DND-41 (cell line): Measurements from ENCODE around the gene DDO.

Source experiments
- ATAC-seq: fragments of 200-7000 bp; cut with Tn5 transposase; 3 replicates; pipeline ENCODE4 v1.9.1; 2021; ENCODE audit warnings: low read depth; ENCODE audit not compliant: insufficient read depth
- DNase-seq: peaks from one replicate; pipeline ENCODE4 v3.0.0-alpha.2; 2020
- H2AFZ ChIP-seq: 2 replicates; pipeline ENCODE4 v1.6.0; 2012; ENCODE audit warnings: low read depth, low read length
- H3K27ac ChIP-seq: 2 replicates; pipeline ENCODE4 v1.5.1; 2012; ENCODE audit warnings: low read length, inconsistent platforms
- H3K27me3 ChIP-seq: fragments of 200-600 bp; sonication (generic); 2 replicates; pipeline ENCODE4 v1.6.0; 2012; ENCODE audit warnings: low read length, mild to moderate bottlenecking, inconsistent platforms; ENCODE audit not compliant: insufficient read depth, poor library complexity
- H3K36me3 ChIP-seq: 2 replicates; pipeline ENCODE4 v1.5.1; 2012; ENCODE audit warnings: low read length, inconsistent platforms; ENCODE audit not compliant: insufficient read depth
- H3K4me1 ChIP-seq: 2 replicates; pipeline ENCODE4 v1.5.1; 2012; ENCODE audit warnings: mild to moderate bottlenecking, low read length; ENCODE audit not compliant: insufficient read depth
- H3K4me2 ChIP-seq: 2 replicates; pipeline ENCODE4 v1.6.0; 2012; ENCODE audit warnings: mild to moderate bottlenecking, moderate library complexity, low read length, inconsistent platforms; ENCODE audit not compliant: insufficient read depth
- H3K4me3 ChIP-seq, 2 experiments: fragments of 200-600 bp in 1 of 2; shearing (Covaris generic) in 1 of 2; 2 replicates each; pipeline ENCODE4 v1.5.1; 2012 to 2016; ENCODE audit warnings: inconsistent platforms in 2 of 2, low read length in 2 of 2, mild to moderate bottlenecking in 2 of 2, low read depth in 1 of 2, moderate library complexity in 1 of 2
- H3K79me2 ChIP-seq: 2 replicates; pipeline ENCODE4 v1.6.0; 2012; ENCODE audit warnings: low read length, inconsistent platforms; ENCODE audit not compliant: insufficient read depth
- H3K9ac ChIP-seq: 2 replicates; pipeline ENCODE4 v1.6.0; 2012; ENCODE audit warnings: low read depth, mild to moderate bottlenecking, inconsistent platforms, low read length, moderate library complexity
- H3K9me3 ChIP-seq: 2 replicates; pipeline ENCODE4 v1.5.1; 2012; ENCODE audit warnings: low read length, moderate library complexity, mild to moderate bottlenecking, inconsistent platforms; ENCODE audit not compliant: insufficient read depth, severe bottlenecking
- H4K20me1 ChIP-seq: 2 replicates; pipeline ENCODE4 v1.6.0; 2012; ENCODE audit warnings: low read length; ENCODE audit not compliant: insufficient read depth
- CTCF ChIP-seq: IDR thresholded peaks from 2 replicates; pipeline ENCODE4 v1.5.1; 2012; ENCODE audit warnings: borderline replicate concordance, low read length, moderate library complexity, mild to moderate bottlenecking; ENCODE audit not compliant: poor library complexity, severe bottlenecking; ENCODE audit errors: extremely low read depth
- EZH2 ChIP-seq: IDR thresholded peaks from 3 replicates; pipeline ENCODE4 v1.6.1; 2012; ENCODE audit warnings: borderline replicate concordance, low read depth, mild to moderate bottlenecking, moderate library complexity, low read length, inconsistent platforms; ENCODE audit not compliant: severe bottlenecking

DDO gene

DNA sequence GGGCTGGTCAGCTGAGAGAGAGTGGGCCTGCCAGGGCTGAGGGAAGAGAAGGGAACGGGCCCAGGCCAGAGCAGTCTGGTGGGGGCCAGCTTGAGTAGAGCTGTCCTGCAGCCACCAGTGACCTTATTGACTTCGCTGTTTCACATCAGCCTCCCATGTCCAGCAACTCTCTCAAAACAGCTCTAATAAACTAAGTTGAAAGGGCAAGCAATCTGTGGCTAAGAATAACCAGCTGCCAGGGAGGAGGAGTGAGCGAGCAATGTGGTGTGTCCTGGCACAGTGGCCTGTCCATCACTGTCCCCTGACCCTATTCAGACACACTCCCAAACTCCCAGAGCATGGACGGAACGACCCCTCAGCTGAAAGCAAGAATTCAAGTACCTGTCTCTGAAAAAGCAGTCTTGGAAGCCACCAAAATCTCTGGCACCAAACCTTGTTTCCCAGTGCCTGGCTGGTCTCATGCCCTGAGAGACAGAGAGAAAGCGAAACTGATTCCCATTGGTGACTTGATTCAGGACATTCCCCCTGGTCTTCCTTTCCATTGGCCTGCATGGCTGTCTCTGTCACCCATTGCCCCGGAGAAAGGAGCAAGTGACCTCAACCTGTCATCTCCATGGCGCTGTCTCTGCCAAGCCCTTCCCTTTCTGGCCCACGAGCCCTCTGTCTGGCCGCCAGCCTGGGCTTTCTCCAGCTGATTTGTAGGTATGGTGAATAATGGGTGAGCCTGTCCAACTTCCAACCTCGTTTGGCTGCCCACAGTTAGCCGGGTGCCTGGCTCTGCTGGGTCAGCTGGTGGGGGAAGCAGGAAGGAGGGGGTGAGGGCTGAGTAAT, at the start of gene DDO:
Gene DDO (minus strand): TSS at position 490 of the 831 bp plus-strand sequence. CDS start 2,113 bp downstream, outside the sequence.
- H3K27ac ChIP-seq, result no peak within 1 kb of the TSS
- TF ChIP-seq CTCF, result no peak
- no peak for TF ChIP-seq EZH2
- no peak within 1 kb of the TSS for H3K4me3 ChIP-seq
- ATAC-seq (peak; percentile 69), DNase-seq (no peak)
- peaks cover 3% of the 10 kb centered on the region; the same call in 1 of the 2 replicates for H3K4me1 ChIP-seq
- no peaks in the 10 kb centered on the region for H3K9me3 ChIP-seq
- H4K20me1 ChIP-seq, result no peaks in the 10 kb centered on the region
- H3K79me2 ChIP-seq, result no peaks in the 10 kb centered on the region
- no peaks in the 10 kb centered on the region for H3K27me3 ChIP-seq
- H2AFZ ChIP-seq, result peak within 1 kb of the TSS; percentile 50
- no peaks in the 10 kb centered on the region for H3K36me3 ChIP-seq
- H3K9ac ChIP-seq, result no peak within 1 kb of the TSS
- peak within 1 kb of the TSS; percentile 38; the same call in 1 of the 2 replicates for H3K4me2 ChIP-seq

GRCh38 chr6:110462884-110463481, 47.6 kb upstream of the DDO start:
- TF ChIP-seq EZH2, result no peak
- TF ChIP-seq CTCF, result no peak
- H3K27ac ChIP-seq, result no peak overlapping the region
- H3K9me3 ChIP-seq, result peaks cover 24% of the 10 kb centered on the region
- no peaks in the 10 kb centered on the region for H3K27me3 ChIP-seq
- H4K20me1 ChIP-seq, result no peaks in the 10 kb centered on the region
- H3K4me3 ChIP-seq, result no peak overlapping the region
- H2AFZ ChIP-seq, result no peak overlapping the region
- no peak overlapping the region for H3K9ac ChIP-seq
- DNase-seq, result no peak
- no peak for ATAC-seq
- no peaks in the 10 kb centered on the region for H3K79me2 ChIP-seq
- no peak overlapping the region for H3K4me2 ChIP-seq
- H3K4me1 ChIP-seq, result no peaks in the 10 kb centered on the region
- no peaks in the 10 kb centered on the region for H3K36me3 ChIP-seq

GRCh38 chr6:110461376-110461775, 46.0 kb upstream of the DDO start:
- no peak for ATAC-seq
- DNase-seq, result no peak

More at GRCh38 chr6:110461376-110461775, 46.0 kb upstream of the DDO start:
- no peaks in the 10 kb centered on the region for H4K20me1 ChIP-seq
- H2AFZ ChIP-seq, result no peak overlapping the region
- no peaks in the 10 kb centered on the region for H3K4me1 ChIP-seq
- no peak overlapping the region for H3K27ac ChIP-seq
- no peaks in the 10 kb centered on the region for H3K36me3 ChIP-seq
- H3K27me3 ChIP-seq, result no peaks in the 10 kb centered on the region
- H3K4me3 ChIP-seq, result no peak overlapping the region
- H3K79me2 ChIP-seq, result no peaks in the 10 kb centered on the region
- H3K9ac ChIP-seq, result no peak overlapping the region
- no peak for TF ChIP-seq CTCF
- TF ChIP-seq EZH2, result no peak
- H3K9me3 ChIP-seq, result peaks cover 24% of the 10 kb centered on the region
- H3K4me2 ChIP-seq, result no peak overlapping the region
